Sigmoid colon (tissue), 4 donors: Measurements from ENCODE around the gene CYP4V2.

ENCODE experiments used
- EP300 ChIP-seq, 4 donors: sonication (generic); formaldehyde crosslinking; IDR thresholded peaks; one replicate each; pipeline ENCODE4 v1.6.1; 2017; ENCODE audit warnings: antibody characterized with exemption in 4 of 4
- POLR2A ChIP-seq, 2 donors: fragments of 450-650 bp; IDR thresholded peaks; one replicate each; pipeline ENCODE4 v1.6.1; 2016; ENCODE audit warnings: antibody characterized with exemption in 2 of 2, mild to moderate bottlenecking in 2 of 2, moderate library complexity in 2 of 2
- POLR2AphosphoS5 ChIP-seq, 4 donors: sonication (generic); formaldehyde crosslinking; IDR thresholded peaks; one replicate each; pipeline ENCODE4 v1.6.1; 2017; ENCODE audit warnings: antibody characterized with exemption in 4 of 4
- TF ChIP-seq, protein P1 (sequence below), 4 experiments: fragments of 450-650 bp in 3 of 4; fragments of 200-600 bp in 1 of 4; IDR thresholded peaks; one replicate each; pipeline ENCODE4 v1.5.1; 2016 to 2019; ENCODE audit warnings: antibody characterized with exemption in 4 of 4, mild to moderate bottlenecking in 3 of 4, moderate library complexity in 2 of 4

DNA sequence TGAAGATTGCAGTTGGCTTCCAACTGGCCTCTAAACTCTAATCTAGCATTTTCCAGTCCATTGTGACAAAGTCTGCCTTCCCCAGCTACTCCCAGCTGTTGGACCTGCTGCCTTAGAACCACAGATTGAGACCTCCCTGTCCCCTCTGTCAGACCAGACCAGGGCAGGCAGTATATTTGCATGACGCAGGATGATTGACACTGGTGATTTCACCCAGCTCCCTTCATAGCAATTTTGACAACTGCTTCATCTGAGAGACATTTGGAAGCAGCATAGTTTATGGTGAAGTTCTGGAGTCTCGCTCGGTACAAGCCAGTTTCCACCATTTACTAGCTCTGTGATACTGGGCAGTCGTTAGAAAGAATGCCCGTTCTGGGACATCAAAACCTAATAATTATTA lies 2.5 kb downstream of the CYP4V2 start:
- TF ChIP-seq POLR2A (IDR thresholded peaks at IDR 0.05) (no peak), EP300 (IDR thresholded peaks at IDR 0.05) (no peak), POLR2AphosphoS5 (IDR thresholded peaks at IDR 0.05) (no peak)
- TF ChIP-seq, protein P1, sequence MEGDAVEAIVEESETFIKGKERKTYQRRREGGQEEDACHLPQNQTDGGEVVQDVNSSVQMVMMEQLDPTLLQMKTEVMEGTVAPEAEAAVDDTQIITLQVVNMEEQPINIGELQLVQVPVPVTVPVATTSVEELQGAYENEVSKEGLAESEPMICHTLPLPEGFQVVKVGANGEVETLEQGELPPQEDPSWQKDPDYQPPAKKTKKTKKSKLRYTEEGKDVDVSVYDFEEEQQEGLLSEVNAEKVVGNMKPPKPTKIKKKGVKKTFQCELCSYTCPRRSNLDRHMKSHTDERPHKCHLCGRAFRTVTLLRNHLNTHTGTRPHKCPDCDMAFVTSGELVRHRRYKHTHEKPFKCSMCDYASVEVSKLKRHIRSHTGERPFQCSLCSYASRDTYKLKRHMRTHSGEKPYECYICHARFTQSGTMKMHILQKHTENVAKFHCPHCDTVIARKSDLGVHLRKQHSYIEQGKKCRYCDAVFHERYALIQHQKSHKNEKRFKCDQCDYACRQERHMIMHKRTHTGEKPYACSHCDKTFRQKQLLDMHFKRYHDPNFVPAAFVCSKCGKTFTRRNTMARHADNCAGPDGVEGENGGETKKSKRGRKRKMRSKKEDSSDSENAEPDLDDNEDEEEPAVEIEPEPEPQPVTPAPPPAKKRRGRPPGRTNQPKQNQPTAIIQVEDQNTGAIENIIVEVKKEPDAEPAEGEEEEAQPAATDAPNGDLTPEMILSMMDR (IDR thresholded peaks at IDR 0.05), result no peak
